ENCODE data around the gene KCNJ5.

Gene KCNJ5

GRCh38 chr11:128890543-128891368 lies at the start of gene KCNJ5:
Gene KCNJ5 (plus strand): TSS chr11:128891356. CDS start chr11:128911274, 19,918 bp downstream.
- no peak for DNase-seq (ENCODE audit: low read depth in 3 of 3)

- DNase-seq (ENCODE audit: low read depth in 3 of 3), result no peak
Observed at GRCh38 chr11:128841461-128842072, 49.6 kb upstream of the KCNJ5 start.

- no peak for DNase-seq (ENCODE audit: low read depth in 3 of 3)
Observed at GRCh38 chr11:128843198-128843785, 47.9 kb upstream of the KCNJ5 start.

GRCh38 chr11:128845334-128845780 lies 45.8 kb upstream of the KCNJ5 start:
- no peak for DNase-seq (ENCODE audit: low read depth in 3 of 3)

GRCh38 chr11:128846985-128847384 lies 44.2 kb upstream of the KCNJ5 start:
- no peak for DNase-seq (ENCODE audit: low read depth in 3 of 3)

GRCh38 chr11:128848815-128849455 lies 42.2 kb upstream of the KCNJ5 start:
- DNase-seq (ENCODE audit: low read depth in 3 of 3), result peak; percentile 30 to 62 (median 34)

- DNase-seq (ENCODE audit: low read depth in 3 of 3), result no peak
Observed at GRCh38 chr11:128852327-128853023, 38.7 kb upstream of the KCNJ5 start.

GRCh38 chr11:128853559-128853958 lies 37.6 kb upstream of the KCNJ5 start:
- no peak for DNase-seq (ENCODE audit: low read depth in 3 of 3)

- no peak for DNase-seq (ENCODE audit: low read depth in 3 of 3)
Observed at GRCh38 chr11:128854841-128855240, 36.3 kb upstream of the KCNJ5 start.

GRCh38 chr11:128856241-128856640 lies 34.9 kb upstream of the KCNJ5 start:
- DNase-seq (ENCODE audit: low read depth in 3 of 3), result no peak

- no peak for DNase-seq (ENCODE audit: low read depth in 3 of 3)
Observed at GRCh38 chr11:128857341-128857740, 33.8 kb upstream of the KCNJ5 start.

GRCh38 chr11:128859563-128860441 lies 31.4 kb upstream of the KCNJ5 start:
- peak; percentile 47 to 74 (median 62) for DNase-seq (ENCODE audit: low read depth in 3 of 3)

- no peak for DNase-seq (ENCODE audit: low read depth in 3 of 3)
Observed at GRCh38 chr11:128860571-128861361, 30.4 kb upstream of the KCNJ5 start.

GRCh38 chr11:128862406-128862805 lies 28.8 kb upstream of the KCNJ5 start:
- no peak for DNase-seq (ENCODE audit: low read depth in 3 of 3)

GRCh38 chr11:128862908-128863660 lies 28.1 kb upstream of the KCNJ5 start:
- DNase-seq (ENCODE audit: low read depth in 3 of 3), result no peak

GRCh38 chr11:128865490-128865889 lies 25.7 kb upstream of the KCNJ5 start:
- no peak for DNase-seq (ENCODE audit: low read depth in 3 of 3)

GRCh38 chr11:128867277-128867676 lies 23.9 kb upstream of the KCNJ5 start, which contains the start of gene KCNJ1:
Gene KCNJ1 (minus strand): TSS chr11:128867296. CDS start chr11:128840243, 27,053 bp downstream.
- DNase-seq (ENCODE audit: low read depth in 3 of 3), result no peak

GRCh38 chr11:128868841-128869671 lies 22.1 kb upstream of the KCNJ5 start:
- no peak for DNase-seq (ENCODE audit: low read depth in 3 of 3)
